Thoracic aorta (tissue), 2 donors: ENCODE data around the gene PDE10A. TPM values are rescaled to one million over a fixed set of nuclear protein-coding genes. Genes with fewer than 3 reads are reported as not detected.
"Not testable (repeated sequence)": the region's sequence is repeated elsewhere in the genome, so short reads cannot be mapped to it uniquely, and the experiment has no call there.

ENCODE experiments used
- ATAC-seq: fragments of 150-250 bp; one replicate; pipeline ENCODE4 v1.8.0; 2017; ENCODE audit warnings: low read depth; ENCODE audit not compliant: insufficient number of reproducible peaks, low FRiP score
- DNase-seq: peaks from one replicate; pipeline ENCODE4 v3.0.0-alpha.2; 2020; ENCODE audit warnings: low spot score
- H3K27ac ChIP-seq, 2 donors: fragments of 200-600 bp; sonication (generic); 1 replicate in 1 of 2; 2 replicates in 1 of 2; pipeline ENCODE4 v1.5.1; 2016; ENCODE audit warnings: mild to moderate bottlenecking in 2 of 2, moderate library complexity in 2 of 2
- H3K27me3 ChIP-seq: fragments of 200-600 bp; sonication (generic); replicated peaks from 2 replicates; pipeline ENCODE4 v1.6.0; 2016; ENCODE audit warnings: mild to moderate bottlenecking; ENCODE audit not compliant: insufficient read depth
- H3K36me3 ChIP-seq: fragments of 200-600 bp; sonication (generic); one replicate; pipeline ENCODE4 v1.5.1; 2016
- H3K4me1 ChIP-seq, 2 donors: fragments of 200-600 bp; sonication (generic); 1 replicate in 1 of 2; 2 replicates in 1 of 2; pipeline versions ENCODE4 v1.5.1 to v1.6.0; 2016; ENCODE audit warnings: low read depth in 2 of 2, mild to moderate bottlenecking in 1 of 2; ENCODE audit not compliant: control insufficient read depth in 1 of 2
- H3K4me3 ChIP-seq: fragments of 200-600 bp; sonication (generic); 2 replicates; pipeline ENCODE4 v1.5.1; 2016; ENCODE audit warnings: mild to moderate bottlenecking
- H3K9me3 ChIP-seq: fragments of 200-600 bp; sonication (generic); 2 replicates; pipeline ENCODE4 v1.5.1; 2016
- CTCF ChIP-seq: fragments of 200-600 bp; sonication (generic); IDR thresholded peaks from one replicate; pipeline ENCODE4 v1.5.1; 2019; ENCODE audit warnings: antibody characterized with exemption
- total RNA-seq, 2 donors: library from RNA; depleted of rRNA; stranded (reverse); fragments of >200 nt; gene quantifications; one replicate each; pipeline versions ENCODE4 v1.1.0 to v1.2.3, GENCODE V29; 2016

PDE10A gene
- total RNA-seq, 2 donors from 2014 or later = 7.0 to 20.8 TPM

DNA sequence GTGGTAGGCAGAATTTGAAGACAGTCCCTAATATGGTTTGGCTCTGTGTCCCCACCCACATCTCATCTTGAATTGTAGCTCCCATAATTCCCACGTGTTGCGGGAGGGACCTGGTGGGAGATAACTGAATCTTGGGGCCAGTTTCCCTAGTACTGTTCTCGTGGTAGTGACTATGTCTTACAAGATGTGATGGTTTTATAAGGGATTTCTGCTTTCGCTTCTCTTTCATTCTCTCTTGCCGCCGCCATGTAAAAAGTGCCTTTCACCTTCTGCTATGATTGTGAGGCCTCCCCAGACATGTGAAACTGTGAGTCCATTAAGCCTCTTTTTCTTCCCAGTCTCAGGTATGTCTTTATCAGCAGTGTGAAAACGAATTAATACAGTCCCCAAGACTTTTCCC lies 103.4 kb downstream of the PDE10A start:
- no peak for TF ChIP-seq CTCF
- no peaks in the 10 kb centered on the region for H3K4me1 ChIP-seq
- no peaks in the 10 kb centered on the region for H3K36me3 ChIP-seq
- DNase-seq (no peak), ATAC-seq (no peak)
- H3K27me3 ChIP-seq = no peaks in the 10 kb centered on the region
- no peak overlapping the region for H3K27ac ChIP-seq
- H3K9me3 ChIP-seq = no peaks in the 10 kb centered on the region
- H3K4me3 ChIP-seq = no peak overlapping the region

- not testable (repeated sequence) for H3K9me3 ChIP-seq, H3K4me3 ChIP-seq, H3K36me3 ChIP-seq, H3K27ac ChIP-seq, DNase-seq, H3K27me3 ChIP-seq, ATAC-seq, H3K4me1 ChIP-seq
Measured at GRCh38 chr6:165558097-165558496, 104.9 kb downstream of the PDE10A start.

- H3K9me3 ChIP-seq = no peaks in the 10 kb centered on the region
- TF ChIP-seq CTCF = no peak
- no peaks in the 10 kb centered on the region for H3K4me1 ChIP-seq
- no peak overlapping the region for H3K27ac ChIP-seq
- no peaks in the 10 kb centered on the region for H3K27me3 ChIP-seq
- DNase-seq (no peak), ATAC-seq (no peak)
- no peak overlapping the region for H3K4me3 ChIP-seq
- H3K36me3 ChIP-seq = no peaks in the 10 kb centered on the region
Measured at GRCh38 chr6:165557674-165558073, 105.4 kb downstream of the PDE10A start.

- Histone ChIP-seq H3K27me3 (no peaks in the 10 kb centered on the region), H3K4me1 (no peaks in the 10 kb centered on the region), H3K27ac (no peak overlapping the region), H3K4me3 (no peak overlapping the region), H3K9me3 (no peaks in the 10 kb centered on the region), H3K36me3 (no peaks in the 10 kb centered on the region)
- ATAC-seq (no peak), DNase-seq (no peak)
- TF ChIP-seq CTCF = no peak
Measured at GRCh38 chr6:165556116-165556843, 106.8 kb downstream of the PDE10A start.

DNA sequence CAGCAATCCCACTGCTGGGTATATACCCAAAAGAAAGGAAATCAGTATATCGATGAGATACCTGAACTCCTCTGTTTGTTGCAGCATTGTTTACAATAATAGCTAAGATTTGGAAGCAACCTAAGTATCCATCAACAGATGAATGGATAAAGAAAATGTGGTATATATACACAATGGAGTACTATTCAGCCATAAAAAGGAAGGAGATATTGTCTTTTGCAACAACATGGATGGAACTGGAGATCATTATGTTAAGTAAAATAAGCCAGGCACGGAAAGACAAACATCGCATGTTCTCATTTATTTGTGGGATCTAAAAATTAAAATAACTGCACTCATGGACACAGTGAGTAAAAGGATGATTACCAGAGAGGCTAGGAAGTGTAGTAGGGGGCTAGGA lies 108.4 kb downstream of the PDE10A start:
- H3K4me1 ChIP-seq, DNase-seq, H3K27me3 ChIP-seq, H3K36me3 ChIP-seq, ATAC-seq, H3K9me3 ChIP-seq, H3K27ac ChIP-seq, H3K4me3 ChIP-seq: not testable (repeated sequence)

- Histone ChIP-seq H3K9me3 (no peaks in the 10 kb centered on the region), H3K4me1 (no peaks in the 10 kb centered on the region), H3K27me3 (no peaks in the 10 kb centered on the region), H3K36me3 (no peaks in the 10 kb centered on the region), H3K4me3 (no peak overlapping the region), H3K27ac (no peak overlapping the region)
- no peak for DNase-seq
- no peak for ATAC-seq
- no peak for TF ChIP-seq CTCF
Measured at GRCh38 chr6:165552248-165552736, 110.7 kb downstream of the PDE10A start.
